ENCODE data around the gene NEK1.

DNA sequence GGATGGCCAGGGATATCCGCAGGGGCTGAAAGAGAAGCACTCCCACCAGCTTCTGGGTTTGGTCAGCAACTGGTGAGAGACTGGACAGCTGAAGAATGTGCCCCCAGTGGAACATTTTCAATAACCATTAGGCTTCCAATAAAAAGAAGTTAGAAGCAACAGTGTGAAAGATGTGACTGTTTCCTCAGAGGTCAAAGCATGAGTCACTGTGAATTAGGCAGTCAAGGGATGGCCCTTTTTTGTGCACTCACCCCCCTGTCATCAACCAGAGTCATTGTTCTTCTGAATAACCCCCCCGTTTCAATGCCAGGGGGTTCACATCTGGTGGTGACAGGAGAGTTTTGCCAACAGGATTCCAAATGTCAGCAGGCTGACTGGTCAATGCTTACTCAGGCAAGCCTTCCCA lies 267.1 kb downstream of the NEK1 start:
- no peak for TF ChIP-seq PHF20 (CRISPR knock-in tag; IDR thresholded peaks at IDR 0.05)
- TF ChIP-seq, protein P1, sequence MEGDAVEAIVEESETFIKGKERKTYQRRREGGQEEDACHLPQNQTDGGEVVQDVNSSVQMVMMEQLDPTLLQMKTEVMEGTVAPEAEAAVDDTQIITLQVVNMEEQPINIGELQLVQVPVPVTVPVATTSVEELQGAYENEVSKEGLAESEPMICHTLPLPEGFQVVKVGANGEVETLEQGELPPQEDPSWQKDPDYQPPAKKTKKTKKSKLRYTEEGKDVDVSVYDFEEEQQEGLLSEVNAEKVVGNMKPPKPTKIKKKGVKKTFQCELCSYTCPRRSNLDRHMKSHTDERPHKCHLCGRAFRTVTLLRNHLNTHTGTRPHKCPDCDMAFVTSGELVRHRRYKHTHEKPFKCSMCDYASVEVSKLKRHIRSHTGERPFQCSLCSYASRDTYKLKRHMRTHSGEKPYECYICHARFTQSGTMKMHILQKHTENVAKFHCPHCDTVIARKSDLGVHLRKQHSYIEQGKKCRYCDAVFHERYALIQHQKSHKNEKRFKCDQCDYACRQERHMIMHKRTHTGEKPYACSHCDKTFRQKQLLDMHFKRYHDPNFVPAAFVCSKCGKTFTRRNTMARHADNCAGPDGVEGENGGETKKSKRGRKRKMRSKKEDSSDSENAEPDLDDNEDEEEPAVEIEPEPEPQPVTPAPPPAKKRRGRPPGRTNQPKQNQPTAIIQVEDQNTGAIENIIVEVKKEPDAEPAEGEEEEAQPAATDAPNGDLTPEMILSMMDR (CRISPR knock-in tag; IDR thresholded peaks at IDR 0.05): no peak
- TF ChIP-seq MAFF (IDR thresholded peaks at IDR 0.05; ENCODE audit: low read depth, low read length): no peak
- no peak for TF ChIP-seq ATM (IDR thresholded peaks at IDR 0.05; ENCODE audit: borderline replicate concordance)
- TF ChIP-seq EZH2 (conservative IDR thresholded peaks at IDR 0.05; ENCODE audit: low read depth, low read length): no peak

Data from HepG2 (cell line).